ENCODE measurements around the gene GMDS.

DNA sequence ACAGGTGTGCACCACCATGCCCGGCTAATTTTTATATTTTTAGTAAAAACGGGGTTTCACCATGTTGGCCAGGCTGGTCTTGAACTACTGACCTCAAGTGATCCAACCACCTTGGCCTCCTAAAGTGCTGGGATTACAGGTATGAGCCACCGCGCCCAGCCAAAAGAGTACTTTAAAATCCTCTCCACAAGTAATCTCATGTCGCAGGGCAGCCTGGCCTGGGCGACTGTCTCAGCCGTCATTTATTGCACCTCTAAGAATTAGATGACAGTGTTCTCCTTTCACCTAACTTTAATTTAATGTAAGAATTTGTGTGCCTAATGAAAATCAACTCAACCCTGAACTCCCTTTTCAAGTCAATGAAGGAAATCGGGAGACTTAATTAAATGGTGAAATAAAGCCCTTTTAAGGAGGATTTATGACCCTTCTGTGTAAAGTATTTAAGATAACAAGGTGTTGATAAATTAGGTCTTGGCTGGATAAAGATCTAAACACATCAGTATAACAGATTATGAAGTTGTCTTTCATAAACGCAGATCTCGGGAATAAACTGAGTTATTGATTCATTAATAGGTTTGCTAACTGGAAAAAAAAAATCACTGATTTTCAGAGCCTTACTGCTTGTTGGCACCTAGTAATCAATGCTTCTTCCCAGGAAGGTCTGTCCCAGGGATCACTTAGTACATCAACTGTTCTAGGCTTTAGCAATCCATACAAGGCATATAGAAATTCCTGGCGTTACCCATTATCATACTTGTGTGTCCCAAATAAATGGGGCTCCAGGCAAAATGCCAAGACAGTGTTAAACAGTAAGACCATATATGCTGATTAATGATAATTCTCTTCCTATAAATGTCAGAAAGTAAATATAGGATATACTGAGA lies 209.3 kb downstream of the GMDS start:
- TF ChIP-seq EZH2 (IDR thresholded peaks at IDR 0.05; ENCODE audit: insufficient read depth, poor library complexity, severe bottlenecking) (no peak), EZH2phosphoT487 (IDR thresholded peaks at IDR 0.05; ENCODE audit: insufficient read depth, low read depth) (no peak)
